GOT3 (cell line): Measurements from ENCODE around the gene ASCL1.

Experiments used
- DNase-seq: peaks from one replicate; lab custom pipeline; 2025; ENCODE audit warnings: mixed read lengths; lab: John Stamatoyannopoulos, UW

ASCL1 gene

GRCh38 chr12:102957339-102958050, at the start of gene ASCL1:
Gene ASCL1 (plus strand): TSS chr12:102957674. CDS start chr12:102958245, 571 bp downstream.
- no peak for DNase-seq

DNA sequence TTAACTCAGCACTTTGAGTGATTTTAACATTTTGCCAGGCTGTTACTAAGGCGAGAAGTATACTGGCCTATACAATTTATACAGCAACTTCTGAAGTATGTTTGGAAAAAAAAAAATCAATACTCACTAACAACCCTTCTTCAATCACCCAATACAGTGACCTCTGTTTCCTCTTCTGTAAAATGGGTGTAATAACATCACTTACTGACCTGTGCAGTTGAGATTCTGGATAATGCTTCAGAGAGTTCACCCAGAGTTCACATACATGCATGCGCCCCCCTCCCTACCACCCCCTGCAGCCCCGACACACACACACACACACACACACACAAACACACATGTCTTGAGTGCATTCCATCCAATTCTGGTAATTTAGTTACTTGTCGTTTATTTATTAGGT, 49.6 kb upstream of the ASCL1 start:
- DNase-seq = no peak

- DNase-seq = no peak
Measured at GRCh38 chr12:102910137-102910536, 47.3 kb upstream of the ASCL1 start.

- DNase-seq = no peak
Measured at GRCh38 chr12:102910792-102911191, 46.7 kb upstream of the ASCL1 start.

DNA sequence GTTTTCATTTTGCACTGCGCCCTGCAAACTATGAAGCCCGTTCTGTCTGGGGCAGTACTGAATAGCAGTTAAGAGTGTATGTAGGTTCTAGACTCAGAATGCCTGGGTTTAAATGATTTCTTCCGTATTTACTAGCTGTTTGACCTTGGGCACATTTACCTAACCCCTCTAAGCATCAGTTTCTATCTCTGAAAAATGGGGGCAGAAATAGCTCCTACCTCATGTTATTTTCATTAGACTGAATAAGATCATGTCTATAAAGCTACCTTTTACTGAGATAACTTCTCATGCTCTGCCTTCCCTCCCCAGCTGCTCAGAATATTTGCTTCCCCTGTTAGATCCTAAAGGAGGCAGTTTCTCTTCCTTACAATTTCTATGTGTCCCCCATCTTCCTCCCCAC, 46.2 kb upstream of the ASCL1 start:
- no peak for DNase-seq

DNA sequence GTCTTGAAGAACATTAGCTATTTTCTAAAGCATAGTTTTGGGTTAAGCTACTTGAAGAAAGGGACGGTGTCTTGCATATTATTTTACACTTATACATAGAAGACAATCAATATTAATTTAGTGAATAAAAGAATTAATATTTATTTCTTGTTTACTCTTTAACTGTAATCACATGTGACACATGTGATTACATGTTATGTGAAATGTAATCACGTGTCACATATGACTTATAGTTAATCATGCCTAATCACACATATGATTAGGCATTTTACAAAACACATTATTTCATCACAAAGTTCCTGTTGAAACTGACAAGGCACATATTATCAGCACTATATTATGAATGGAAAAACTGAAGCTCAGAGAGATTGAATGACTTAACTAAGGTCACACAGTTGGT, 45.2 kb upstream of the ASCL1 start:
- no peak for DNase-seq

GRCh38 chr12:102913453-102914226, 43.8 kb upstream of the ASCL1 start:
- DNase-seq = no peak

DNA sequence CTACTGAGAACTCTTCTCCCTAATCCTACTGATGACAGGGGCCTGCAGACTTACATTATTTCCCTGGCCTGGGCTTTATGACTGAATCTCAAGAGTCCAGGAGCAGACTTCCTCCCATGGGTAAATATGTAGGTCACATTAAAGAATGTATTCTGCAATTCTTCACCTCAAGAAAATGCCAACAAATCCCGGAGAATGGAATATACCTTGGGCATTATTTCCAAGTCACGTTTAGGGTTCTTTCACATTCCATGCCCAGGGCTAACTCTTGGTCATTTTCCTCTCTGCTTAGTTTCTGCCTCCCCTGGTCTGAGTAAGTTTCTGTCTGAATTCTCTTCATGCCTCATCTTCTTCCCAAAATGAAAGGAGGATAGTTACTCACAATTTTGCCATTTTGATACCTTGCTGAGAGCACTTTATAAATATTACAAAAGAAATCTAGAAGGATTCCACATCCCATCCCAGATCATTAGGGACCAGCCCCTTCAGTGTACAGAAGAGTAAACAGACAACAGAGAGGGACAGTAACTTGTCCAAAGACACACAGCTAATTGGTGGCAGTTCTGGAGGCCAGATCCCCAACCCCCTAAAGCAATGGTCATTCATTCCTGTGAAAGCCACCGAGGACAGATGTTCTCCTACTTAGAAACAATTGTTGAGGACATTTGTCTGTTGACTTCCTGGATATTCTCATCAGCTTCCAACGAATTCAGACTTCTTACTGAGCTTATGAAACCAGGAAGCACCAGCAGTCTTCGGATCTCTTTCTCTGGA, 41.0 kb upstream of the ASCL1 start:
- DNase-seq = no peak

DNA sequence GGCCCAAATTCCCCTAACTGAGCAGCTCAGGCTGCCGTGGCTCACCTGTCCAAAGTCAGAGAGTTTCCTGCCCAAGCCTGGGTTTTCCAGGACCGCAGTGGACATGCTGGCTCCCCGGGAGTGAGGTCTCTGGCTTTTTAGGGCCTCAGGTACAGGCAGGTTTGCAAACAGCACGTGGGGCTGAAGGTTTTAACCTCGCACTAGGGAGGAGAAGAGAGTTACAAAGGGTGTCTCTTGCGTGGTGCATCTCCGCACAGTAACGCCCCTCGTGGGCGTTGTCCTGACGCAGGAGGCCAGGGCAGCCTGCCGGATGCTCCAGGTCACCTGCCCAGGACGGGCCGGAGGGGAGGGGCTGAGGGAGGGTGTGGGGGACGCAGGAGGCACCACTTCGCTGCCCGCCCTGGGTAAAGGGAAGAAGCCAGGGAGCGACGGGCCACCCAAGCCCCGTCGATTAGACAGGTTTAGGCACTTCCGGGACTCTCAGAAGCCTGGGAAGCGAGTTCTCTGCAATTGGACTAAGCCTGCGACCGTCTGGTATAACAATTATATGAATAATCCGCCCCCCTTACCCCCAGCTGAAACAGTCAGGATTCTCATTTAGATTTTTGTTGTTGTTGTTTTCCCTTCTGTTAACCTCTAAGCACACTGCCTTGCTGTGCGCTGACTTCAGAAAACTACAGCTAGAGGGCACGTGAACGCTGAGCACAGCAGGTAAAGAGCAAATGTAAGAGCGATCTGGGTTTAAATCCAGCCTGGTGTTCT, 40.3 kb upstream of the ASCL1 start, which contains the start of gene PAH:
TSS of gene PAH (minus strand) at position 219 of the 762 bp plus-strand sequence. CDS start at position 105, 114 bp downstream.
- DNase-seq = no peak

DNA sequence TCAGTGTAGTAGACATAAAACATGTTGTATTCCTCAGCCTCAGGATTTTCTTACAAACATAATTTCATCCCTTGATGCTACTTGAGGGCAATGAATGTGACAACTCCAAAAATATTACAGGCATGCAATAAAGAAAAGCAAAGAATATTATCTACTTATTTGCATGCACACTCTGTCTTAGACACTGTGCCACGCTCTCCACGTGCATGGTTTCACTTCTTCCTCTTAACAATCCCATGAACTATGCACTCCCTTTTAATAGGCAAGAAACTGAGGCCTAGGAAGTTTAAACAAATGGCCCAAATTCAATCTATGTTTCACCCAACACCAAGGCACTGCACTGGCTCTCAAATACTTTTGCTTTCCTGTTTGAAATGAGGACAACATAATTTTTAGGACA, 38.6 kb upstream of the ASCL1 start:
- no peak for DNase-seq

DNA sequence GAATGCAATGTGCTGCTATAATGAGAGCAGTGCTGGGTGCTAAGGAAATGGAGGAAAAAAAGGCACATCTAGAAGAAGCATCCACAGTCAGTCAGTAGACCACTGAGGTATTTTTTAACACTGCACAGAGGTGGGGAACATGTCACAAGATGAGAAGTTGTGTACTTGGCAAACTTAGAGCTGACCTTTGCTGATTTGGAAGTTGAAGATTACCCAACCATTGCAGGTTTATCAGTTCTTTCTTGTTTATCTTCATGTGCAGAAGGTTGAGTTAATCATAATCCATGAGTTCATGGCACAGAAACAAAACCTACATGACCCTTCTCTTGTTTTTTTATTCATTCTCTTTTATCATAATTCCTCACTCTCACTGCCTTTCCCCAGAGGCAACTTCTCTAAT, 37.2 kb upstream of the ASCL1 start:
- DNase-seq = no peak

- DNase-seq = no peak
Measured at GRCh38 chr12:102921240-102921639, 36.2 kb upstream of the ASCL1 start.

- no peak for DNase-seq
Measured at GRCh38 chr12:102927220-102927619, 30.3 kb upstream of the ASCL1 start.

DNA sequence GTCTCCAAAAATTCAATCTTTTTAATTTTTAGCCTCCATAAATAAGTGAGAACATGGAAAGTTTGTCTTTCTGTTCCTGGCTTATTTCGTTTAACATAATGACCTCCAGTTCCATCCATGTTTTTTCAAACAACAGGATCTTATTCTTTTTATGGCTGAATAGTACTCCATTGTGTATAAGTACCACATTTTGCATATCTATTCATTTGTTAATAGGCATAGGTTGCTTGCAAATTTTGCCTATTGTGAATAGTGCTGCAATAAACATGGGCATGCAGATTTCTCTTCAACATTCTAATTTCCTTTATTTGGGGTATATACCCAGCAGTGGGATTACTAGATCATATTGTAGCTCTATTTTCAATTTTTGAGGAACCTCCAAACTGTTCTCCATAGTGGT, 24.3 kb upstream of the ASCL1 start:
- no peak for DNase-seq

DNA sequence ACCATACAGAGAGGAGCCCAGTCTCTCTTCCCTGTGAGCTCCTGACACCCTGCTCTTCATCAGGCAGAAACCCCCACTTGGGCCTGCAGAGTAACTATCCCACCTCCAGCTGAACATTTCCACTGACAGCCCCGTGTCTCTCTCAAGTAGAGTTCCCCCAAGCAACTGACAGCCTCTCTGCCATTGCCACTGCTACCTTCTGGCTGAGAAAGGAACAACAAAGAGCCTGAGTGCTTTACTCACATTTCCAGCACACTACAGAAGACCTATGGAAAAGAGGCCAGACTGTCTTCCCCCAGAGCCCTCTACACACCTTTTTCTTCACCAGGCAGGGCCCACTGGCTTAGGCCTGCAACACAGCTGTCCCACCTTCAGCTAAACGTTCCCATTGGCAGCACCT, 18.4 kb upstream of the ASCL1 start:
- no peak for DNase-seq

GRCh38 chr12:102939670-102940222, 17.7 kb upstream of the ASCL1 start:
- DNase-seq = no peak

GRCh38 chr12:102946042-102946441, 11.4 kb upstream of the ASCL1 start:
- no peak for DNase-seq

GRCh38 chr12:102948941-102949352, 8.5 kb upstream of the ASCL1 start:
- no peak for DNase-seq

DNA sequence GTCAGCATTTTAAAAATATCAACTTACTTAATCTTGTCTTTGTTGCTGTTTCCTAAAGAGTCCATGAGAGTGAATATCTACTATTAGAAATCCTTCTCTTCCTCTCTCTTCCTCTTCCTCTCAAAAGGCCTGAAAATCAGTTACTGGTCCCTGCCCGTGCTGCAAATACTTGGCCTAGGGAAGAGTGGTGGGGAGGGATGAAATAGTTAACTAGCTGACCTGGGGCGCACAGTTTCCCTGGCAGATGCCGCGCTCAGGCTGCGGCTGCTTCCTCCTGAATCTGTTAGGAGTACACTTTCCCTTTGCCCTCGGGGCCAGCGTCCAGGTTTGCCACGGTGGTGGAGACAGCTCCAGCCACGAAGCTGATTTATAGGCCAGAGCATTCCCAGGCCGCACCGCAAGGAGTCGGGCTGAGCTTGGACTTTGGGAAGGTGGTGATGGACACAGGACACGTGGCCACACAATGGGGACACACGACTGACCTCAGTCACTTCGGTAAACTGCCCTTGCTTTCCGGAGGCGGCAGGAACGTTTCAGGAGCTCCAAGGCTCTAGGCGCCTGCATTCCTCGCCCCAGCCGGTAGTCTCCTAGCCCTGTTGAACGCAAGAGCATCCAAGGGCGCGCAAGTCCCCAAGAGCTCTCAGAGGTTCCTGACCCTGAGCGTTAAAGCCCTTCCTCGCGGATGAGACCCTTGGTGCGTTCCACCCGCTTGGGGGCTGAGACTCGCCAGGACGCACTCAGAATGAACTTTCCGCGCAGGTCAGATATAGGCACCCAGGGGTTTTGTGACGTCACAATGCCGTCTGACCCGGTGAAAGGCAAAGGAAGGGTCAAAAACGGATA, 7.1 kb upstream of the ASCL1 start:
- DNase-seq = no peak

- no peak for DNase-seq
Measured at GRCh38 chr12:102950950-102951619, 6.4 kb upstream of the ASCL1 start.
